Tibial nerve (tissue), 4 donors: ENCODE measurements around the gene CHRNA9. TPM values are rescaled to one million over a fixed set of nuclear protein-coding genes. Genes with fewer than 3 reads are reported as not detected.
"Not testable (repeated sequence)": the region's sequence is repeated elsewhere in the genome, so short reads cannot be mapped to it uniquely, and the experiment has no call there.

Experiments used
- DNase-seq, 2 donors: peaks; one replicate each; pipeline ENCODE4 v3.0.0-alpha.2; 2019; ENCODE audit warnings: low spot score in 2 of 2
- H3K27ac ChIP-seq, 4 donors: fragments of 200-600 bp; sonication (generic) in 3 of 4; one replicate each; pipeline ENCODE4 v1.5.1; 2017 to 2019; ENCODE audit warnings: mild to moderate bottlenecking in 1 of 4
- H3K27me3 ChIP-seq, 2 donors: fragments of 200-600 bp; sonication (generic) in 1 of 2; one replicate each; pipeline versions ENCODE4 v1.5.1 to v1.6.0; 2017 to 2019
- H3K36me3 ChIP-seq, 3 donors: fragments of 200-600 bp; sonication (generic); one replicate each; pipeline ENCODE4 v1.5.1; 2018 to 2019
- H3K4me1 ChIP-seq, 4 donors: fragments of 200-600 bp; sonication (generic) in 3 of 4; one replicate each; pipeline ENCODE4 v1.5.1; 2017 to 2019
- H3K4me3 ChIP-seq, 4 donors: fragments of 200-600 bp; sonication (generic) in 3 of 4; one replicate each; pipeline ENCODE4 v1.5.1; 2017 to 2019; ENCODE audit warnings: mild to moderate bottlenecking in 1 of 4, moderate library complexity in 1 of 4
- H3K9me3 ChIP-seq, 4 donors: fragments of 200-600 bp; sonication (generic) in 3 of 4; one replicate each; pipeline ENCODE4 v1.5.1; 2017 to 2019
- CTCF ChIP-seq, 5 experiments: fragments of 200-600 bp in 3 of 5; fragments of 450-650 bp in 2 of 5; sonication (generic) in 3 of 5; IDR thresholded peaks; one replicate each; pipeline ENCODE4 v1.5.1; 2016 to 2019; ENCODE audit warnings: antibody characterized with exemption in 5 of 5, mild to moderate bottlenecking in 3 of 5, moderate library complexity in 2 of 5
- EP300 ChIP-seq, 2 donors: sonication (generic); formaldehyde crosslinking; IDR thresholded peaks; one replicate each; pipeline ENCODE4 v1.6.1; 2017; ENCODE audit warnings: antibody characterized with exemption in 2 of 2, mild to moderate bottlenecking in 1 of 2
- POLR2A ChIP-seq, 2 donors: fragments of 450-650 bp; IDR thresholded peaks; one replicate each; pipeline ENCODE4 v1.6.1; 2017; ENCODE audit warnings: antibody characterized with exemption in 2 of 2, mild to moderate bottlenecking in 2 of 2, moderate library complexity in 2 of 2
- WGBS, 2 donors: methylation state at CpG; one replicate each; pipeline ENCODE4 v1.1.5; 2018; 5-methylcytosine and 5-hydroxymethylcytosine counted together
- total RNA-seq, 4 donors: library from RNA; depleted of rRNA; stranded (reverse); fragments of >200 nt; gene quantifications; one replicate each; pipeline ENCODE4 v1.1.0, GENCODE V29; 2016

The CHRNA9 gene
- not detected for total RNA-seq

GRCh38 chr4:40334591-40335524, at the start of gene CHRNA9:
TSS of gene CHRNA9 (plus strand) at chr4:40335333. CDS start at chr4:40335468, 135 bp downstream.
- TF ChIP-seq POLR2A (IDR thresholded peaks at IDR 0.05) (no peak), EP300 (IDR thresholded peaks at IDR 0.05) (no peak), CTCF (IDR thresholded peaks at IDR 0.05) (no peak)
- peaks cover 0 to 3% of the 10 kb centered on the region in 2 donors for H3K27me3 ChIP-seq
- H3K9me3 ChIP-seq = no peaks in the 10 kb centered on the region
- no peak for DNase-seq
- H3K27ac ChIP-seq = no peak within 1 kb of the TSS
- H3K36me3 ChIP-seq = no peaks in the 10 kb centered on the region
- 53 to 56% methylated on average over 12 of the region's 12 CpGs for WGBS, 2 donors
- no peaks in the 10 kb centered on the region for H3K4me1 ChIP-seq
- no peak within 1 kb of the TSS for H3K4me3 ChIP-seq

GRCh38 chr4:40285692-40286091, 49.4 kb upstream of the CHRNA9 start:
- Histone ChIP-seq H3K27ac (no peak overlapping the region), H3K27me3 (no peaks in the 10 kb centered on the region), H3K36me3 (no peaks in the 10 kb centered on the region), H3K4me1 (no peaks in the 10 kb centered on the region), H3K4me3 (no peak overlapping the region), H3K9me3 (no peaks in the 10 kb centered on the region)
- TF ChIP-seq POLR2A (IDR thresholded peaks at IDR 0.05) = no peak
- TF ChIP-seq CTCF (IDR thresholded peaks at IDR 0.05) = no peak
- no peak for TF ChIP-seq EP300 (IDR thresholded peaks at IDR 0.05)
- DNase-seq = no peak
- WGBS, 2 donors = 62 to 73% methylated on average over 5 of the region's 5 CpGs

GRCh38 chr4:40288566-40288965, 46.6 kb upstream of the CHRNA9 start:
- DNase-seq = no peak
- TF ChIP-seq POLR2A (IDR thresholded peaks at IDR 0.05) (no peak), EP300 (IDR thresholded peaks at IDR 0.05) (no peak), CTCF (IDR thresholded peaks at IDR 0.05) (no peak)
- 81 to 84% methylated on average over 8 of the region's 8 CpGs for WGBS, 2 donors
- Histone ChIP-seq H3K9me3 (no peaks in the 10 kb centered on the region), H3K36me3 (no peaks in the 10 kb centered on the region), H3K4me3 (no peak overlapping the region), H3K27me3 (no peaks in the 10 kb centered on the region), H3K27ac (no peak overlapping the region), H3K4me1 (no peaks in the 10 kb centered on the region)

GRCh38 chr4:40289366-40290188, 45.6 kb upstream of the CHRNA9 start:
- DNase-seq = no peak
- Histone ChIP-seq H3K4me3 (no peak overlapping the region), H3K27me3 (no peaks in the 10 kb centered on the region), H3K9me3 (no peaks in the 10 kb centered on the region), H3K36me3 (no peaks in the 10 kb centered on the region), H3K4me1 (no peaks in the 10 kb centered on the region), H3K27ac (no peak overlapping the region)
- TF ChIP-seq POLR2A (IDR thresholded peaks at IDR 0.05) = no peak
- no peak for TF ChIP-seq EP300 (IDR thresholded peaks at IDR 0.05)
- no peak for TF ChIP-seq CTCF (IDR thresholded peaks at IDR 0.05)
- WGBS, 2 donors = 56 to 64% methylated on average over 7 of the region's 7 CpGs

GRCh38 chr4:40290611-40291186, 44.4 kb upstream of the CHRNA9 start:
- 71 to 75% methylated on average over 2 of the region's 2 CpGs for WGBS, 2 donors
- not testable (repeated sequence) for H3K27me3 ChIP-seq, H3K4me1 ChIP-seq, H3K4me3 ChIP-seq, H3K27ac ChIP-seq, DNase-seq, H3K9me3 ChIP-seq, H3K36me3 ChIP-seq
